ENCODE results near the gene KIAA1143. TPM values are rescaled to one million over a fixed set of nuclear protein-coding genes. Genes with fewer than 3 reads are reported as not detected.

KIAA1143 gene
- total RNA-seq (2022; extraction: Qiagen RNA extraction; ENCODE audit: low read depth) = 15.9 to 30.0 TPM (median 16.3 TPM) in 5 replicates

DNA sequence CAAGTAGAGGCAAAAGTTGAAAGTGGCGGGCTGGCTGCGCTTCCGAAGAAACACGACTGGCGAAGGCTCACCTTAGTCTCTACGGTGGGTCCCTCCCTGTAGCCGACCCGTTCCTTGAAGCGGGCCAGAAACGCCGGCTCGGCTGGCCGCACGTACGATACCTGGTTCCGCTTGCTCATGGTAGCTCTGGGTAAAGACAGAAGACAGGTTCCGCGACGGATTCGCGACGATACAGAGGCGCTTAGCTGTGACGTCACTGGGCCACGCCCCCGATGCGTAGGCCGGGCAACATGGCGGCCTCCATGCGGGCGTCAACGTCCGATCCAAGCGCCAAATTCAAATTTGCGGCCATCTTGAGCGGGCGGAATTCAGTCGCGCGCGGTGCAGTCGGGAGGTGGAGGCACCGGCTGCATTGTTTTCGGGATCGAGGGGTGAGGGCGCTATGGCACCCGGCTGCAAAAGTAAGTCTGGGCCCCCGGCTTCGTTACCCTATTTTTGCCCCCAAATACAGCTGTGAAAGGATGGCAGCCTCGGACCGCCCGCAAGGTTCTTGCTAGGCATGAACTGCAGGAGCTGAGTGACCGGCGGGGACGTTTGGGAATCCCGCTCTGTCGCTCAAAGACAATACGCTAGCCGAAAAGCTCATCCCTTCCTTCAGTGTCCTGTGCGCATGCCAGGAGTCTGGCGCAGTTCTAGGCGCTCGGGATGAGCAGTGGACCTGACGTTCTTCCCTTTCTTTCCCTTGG is at the start of gene KIAA1143, which contains the start of gene KIF15:
Gene KIAA1143 (minus strand): TSS at position 196 of the 746 bp plus-strand sequence. CDS start 17 bp downstream, at position 179.
Gene KIF15 (plus strand): TSS at position 371 of the 746 bp plus-strand sequence. CDS start 72 bp downstream, at position 443.

DNA sequence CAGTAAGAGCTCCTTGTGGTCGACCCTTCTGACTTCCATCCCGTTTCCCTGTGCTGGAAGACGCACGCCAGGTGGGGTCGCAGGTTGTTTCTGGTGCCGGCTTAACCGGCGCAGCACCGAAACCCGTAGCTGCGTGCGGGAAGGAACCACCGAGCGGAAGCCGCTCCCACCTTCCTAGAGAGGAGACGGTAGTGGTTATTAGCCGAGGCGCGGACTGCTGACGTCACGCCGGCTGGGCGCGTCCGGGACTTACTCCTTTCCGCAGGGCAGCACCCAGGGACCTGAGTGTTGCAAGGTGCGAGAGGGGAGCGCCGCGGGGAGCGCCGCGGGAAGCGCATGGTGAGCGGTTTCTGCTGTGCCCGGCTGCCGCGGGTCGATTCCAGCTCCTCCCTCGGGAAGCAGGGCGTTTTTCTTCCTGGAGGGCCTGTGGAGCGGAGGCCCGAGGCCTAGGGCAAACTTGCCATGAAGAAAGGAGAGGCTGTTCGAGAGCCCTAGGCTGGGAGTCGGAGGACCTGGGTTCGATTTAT is 32.0 kb downstream of the KIAA1143 start, which contains the start of gene ZNF501:
Gene ZNF501 (plus strand): TSS at position 252 of the 527 bp plus-strand sequence. CDS start 4,787 bp downstream, outside the sequence.

DNA sequence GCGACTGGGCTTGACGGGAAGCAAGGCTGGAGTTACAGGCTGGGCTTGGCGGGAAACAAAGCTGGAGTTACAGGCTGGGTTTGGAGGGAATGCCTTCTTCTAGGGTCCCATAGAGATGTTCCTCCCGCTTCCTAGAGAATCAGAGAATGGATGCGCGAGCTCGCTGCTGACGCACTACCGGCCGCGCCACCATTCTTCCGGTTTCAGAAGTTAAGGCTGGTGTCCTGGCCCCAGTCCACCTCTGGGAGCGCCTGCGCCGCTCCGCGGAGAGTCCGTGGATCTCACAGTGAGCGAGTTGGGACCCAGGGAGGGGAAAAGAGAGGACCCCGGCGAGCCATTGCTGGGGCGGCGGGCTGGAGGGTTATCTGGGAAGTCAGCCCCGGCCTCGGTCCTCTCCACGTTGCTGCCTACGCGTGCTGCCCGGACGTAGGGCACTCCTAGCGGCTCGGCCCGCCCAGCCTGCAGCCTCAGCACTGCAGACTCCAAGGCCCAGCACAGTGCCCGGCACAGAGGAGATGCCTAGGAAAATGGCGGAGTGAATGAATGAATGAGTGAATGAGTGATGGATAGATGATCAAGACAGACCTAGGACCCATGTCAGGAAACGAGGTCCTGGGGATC is 48.9 kb downstream of the KIAA1143 start, which contains the start of gene ZNF502:
Gene ZNF502 (plus strand): TSS at position 206 of the 621 bp plus-strand sequence. CDS start 7,602 bp downstream, outside the sequence.

Other genes with a start within 250 kb of the KIAA1143 start
- gene ZKSCAN7, start 206.4 kb downstream of the KIAA1143 start, total RNA-seq (2022; extraction: Qiagen RNA extraction; ENCODE audit: low read depth) = not detected in 5 replicates
- gene ZNF660, start 176.7 kb downstream of the KIAA1143 start, total RNA-seq (2022; extraction: Qiagen RNA extraction; ENCODE audit: low read depth) = not detected in 5 replicates
- 1.5 to 2.2 TPM (median 1.8 TPM) in 5 replicates for gene ZNF197, start 136.6 kb downstream of the KIAA1143 start, total RNA-seq (2022; extraction: Qiagen RNA extraction; ENCODE audit: low read depth)
- gene ZNF35, start 112.9 kb downstream of the KIAA1143 start, total RNA-seq (2022; extraction: Qiagen RNA extraction; ENCODE audit: low read depth) = 5.2 to 8.3 TPM (median 5.5 TPM) in 5 replicates
- 1.6 to 2.5 TPM (median 2.1 TPM) in 5 replicates for gene ZNF502, start 49.0 kb downstream of the KIAA1143 start, total RNA-seq (2022; extraction: Qiagen RNA extraction; ENCODE audit: low read depth)
- gene ZNF501, start 32.0 kb downstream of the KIAA1143 start, total RNA-seq (2022; extraction: Qiagen RNA extraction; ENCODE audit: low read depth) = not detected in 5 replicates
- gene KIF15, start 175 bp upstream of the KIAA1143 start, total RNA-seq (2022; extraction: Qiagen RNA extraction; ENCODE audit: low read depth) = 7.4 to 13.3 TPM (median 9.1 TPM) in 5 replicates
- gene TMEM42, start 100.3 kb upstream of the KIAA1143 start, total RNA-seq (2022; extraction: Qiagen RNA extraction; ENCODE audit: low read depth) = 5.2 to 11.3 TPM (median 10.8 TPM) in 5 replicates
- gene TGM4, start 113.0 kb upstream of the KIAA1143 start, total RNA-seq (2022; extraction: Qiagen RNA extraction; ENCODE audit: low read depth) = 0.08 to 0.12 TPM in 2 of 5 replicates, not detected in the others
- 34.3 to 46.4 TPM (median 40.3 TPM) in 5 replicates for gene ZDHHC3, start 214.6 kb upstream of the KIAA1143 start, total RNA-seq (2022; extraction: Qiagen RNA extraction; ENCODE audit: low read depth)
- gene EXOSC7, start 214.6 kb upstream of the KIAA1143 start, total RNA-seq (2022; extraction: Qiagen RNA extraction; ENCODE audit: low read depth) = 41.2 to 50.2 TPM (median 44.8 TPM) in 5 replicates

Data from A549 treated with ZK216348 at 1 μM for 4 hours (cell line).